Nephron progenitor cell (in vitro differentiated cells): ENCODE data around the gene CLEC10A.
"Not testable (repeated sequence)": the region's sequence is repeated elsewhere in the genome, so short reads cannot be mapped to it uniquely, and the experiment has no call there.

Source experiments
- DNase-seq: peaks from one replicate; pipeline ENCODE4 v3.0.0; 2021
- H3K27ac Mint-ChIP-seq: 2 replicates; pipeline ENCODE4 v1.8.0; 2021; ENCODE audit warnings: mild to moderate bottlenecking, moderate library complexity, mixed read lengths
- H3K27me3 Mint-ChIP-seq: 2 replicates; pipeline ENCODE4 v1.8.0; 2021; ENCODE audit warnings: mild to moderate bottlenecking, low read depth, mixed read lengths; ENCODE audit not compliant: poor library complexity
- H3K36me3 Mint-ChIP-seq: 2 replicates; pipeline ENCODE4 v1.8.0; 2021; ENCODE audit warnings: low read depth, mixed read lengths
- H3K4me1 Mint-ChIP-seq: 2 replicates; pipeline ENCODE4 v1.8.0; 2021; ENCODE audit warnings: mixed read lengths
- H3K4me3 Mint-ChIP-seq: 2 replicates; pipeline ENCODE4 v1.8.0; 2021; ENCODE audit warnings: mild to moderate bottlenecking, moderate library complexity, mixed read lengths
- H3K9me3 Mint-ChIP-seq: 2 replicates; pipeline ENCODE4 v1.8.0; 2021; ENCODE audit warnings: mild to moderate bottlenecking, moderate library complexity, mixed read lengths
- TF ChIP-seq, protein P1 (sequence below): fragments of 200-600 bp; sonication (generic); IDR thresholded peaks from 2 replicates; pipeline ENCODE4 v1.5.0; 2021; ENCODE audit warnings: antibody characterized with exemption

The CLEC10A gene

DNA sequence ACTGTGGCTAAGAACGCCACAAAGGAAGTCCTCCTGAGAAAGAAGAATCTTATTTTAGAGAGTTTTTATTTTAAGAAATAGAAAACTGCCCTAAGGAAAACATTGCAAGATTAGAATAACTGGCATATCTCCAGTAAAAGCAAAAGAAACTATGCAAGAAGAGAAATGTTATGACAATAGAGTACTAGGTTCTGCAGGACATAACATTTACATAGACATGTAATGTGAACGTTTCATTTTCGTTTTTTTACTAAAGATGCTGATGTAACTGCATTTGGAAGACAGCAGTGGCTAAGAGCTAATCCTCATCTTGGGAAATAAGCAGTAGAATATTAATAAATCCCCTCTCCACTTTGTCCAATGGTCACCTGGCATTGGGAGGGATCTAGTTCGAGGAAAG, 42.3 kb upstream of the CLEC10A start:
- Mint-ChIP-seq H3K27ac (no peak overlapping the region), H3K9me3 (no peaks in the 10 kb centered on the region), H3K4me3 (no peak overlapping the region), H3K27me3 (peaks cover 6% of the 10 kb centered on the region), H3K36me3 (no peaks in the 10 kb centered on the region), H3K4me1 (peaks cover 19% of the 10 kb centered on the region)
- DNase-seq = no peak
- TF ChIP-seq, protein P1, sequence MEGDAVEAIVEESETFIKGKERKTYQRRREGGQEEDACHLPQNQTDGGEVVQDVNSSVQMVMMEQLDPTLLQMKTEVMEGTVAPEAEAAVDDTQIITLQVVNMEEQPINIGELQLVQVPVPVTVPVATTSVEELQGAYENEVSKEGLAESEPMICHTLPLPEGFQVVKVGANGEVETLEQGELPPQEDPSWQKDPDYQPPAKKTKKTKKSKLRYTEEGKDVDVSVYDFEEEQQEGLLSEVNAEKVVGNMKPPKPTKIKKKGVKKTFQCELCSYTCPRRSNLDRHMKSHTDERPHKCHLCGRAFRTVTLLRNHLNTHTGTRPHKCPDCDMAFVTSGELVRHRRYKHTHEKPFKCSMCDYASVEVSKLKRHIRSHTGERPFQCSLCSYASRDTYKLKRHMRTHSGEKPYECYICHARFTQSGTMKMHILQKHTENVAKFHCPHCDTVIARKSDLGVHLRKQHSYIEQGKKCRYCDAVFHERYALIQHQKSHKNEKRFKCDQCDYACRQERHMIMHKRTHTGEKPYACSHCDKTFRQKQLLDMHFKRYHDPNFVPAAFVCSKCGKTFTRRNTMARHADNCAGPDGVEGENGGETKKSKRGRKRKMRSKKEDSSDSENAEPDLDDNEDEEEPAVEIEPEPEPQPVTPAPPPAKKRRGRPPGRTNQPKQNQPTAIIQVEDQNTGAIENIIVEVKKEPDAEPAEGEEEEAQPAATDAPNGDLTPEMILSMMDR = no peak

- H3K4me3 Mint-ChIP-seq, H3K36me3 Mint-ChIP-seq, DNase-seq, H3K27me3 Mint-ChIP-seq, H3K9me3 Mint-ChIP-seq, H3K27ac Mint-ChIP-seq: not testable (repeated sequence)
- peaks cover 11% of the 10 kb centered on the region for H3K4me1 Mint-ChIP-seq
These were observed 40.6 kb upstream of the CLEC10A start for GRCh38 chr17:7120635-7121034.

DNA sequence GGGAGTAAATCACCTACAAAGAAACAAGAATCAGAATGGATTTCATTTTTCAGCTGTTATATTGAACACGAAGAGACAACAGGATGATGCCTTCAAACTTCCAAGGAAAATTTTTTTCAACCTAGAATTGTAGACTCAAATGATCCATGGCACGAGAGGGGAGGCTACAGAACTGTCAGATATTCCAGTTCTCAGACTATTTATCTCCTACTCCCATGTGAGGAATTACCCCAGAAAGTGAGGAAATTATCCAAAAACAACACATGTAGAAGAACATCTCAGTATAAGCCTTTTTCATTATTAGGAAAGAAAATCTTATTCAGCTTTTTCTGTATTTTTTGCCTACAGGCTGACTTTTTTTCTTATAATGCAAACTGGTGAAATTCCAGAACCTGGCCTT, 40.1 kb upstream of the CLEC10A start:
- TF ChIP-seq, protein P1 = no peak
- Mint-ChIP-seq H3K27ac (no peak overlapping the region), H3K4me1 (peaks cover 15% of the 10 kb centered on the region), H3K9me3 (no peaks in the 10 kb centered on the region), H3K36me3 (no peaks in the 10 kb centered on the region), H3K4me3 (no peak overlapping the region), H3K27me3 (peaks cover 3% of the 10 kb centered on the region)
- no peak for DNase-seq

- H3K27ac Mint-ChIP-seq = no peak overlapping the region
- DNase-seq = no peak
- H3K4me1 Mint-ChIP-seq = peaks cover 19% of the 10 kb centered on the region
- H3K4me3 Mint-ChIP-seq = no peak overlapping the region
- no peaks in the 10 kb centered on the region for H3K9me3 Mint-ChIP-seq
- H3K27me3 Mint-ChIP-seq = peaks cover 7% of the 10 kb centered on the region
- no peaks in the 10 kb centered on the region for H3K36me3 Mint-ChIP-seq
- TF ChIP-seq, protein P1 = no peak
These were observed 39.3 kb upstream of the CLEC10A start for GRCh38 chr17:7119314-7119713.

- H3K36me3 Mint-ChIP-seq = peaks cover 5% of the 10 kb centered on the region
- H3K27ac Mint-ChIP-seq = peak overlapping the region; percentile 76
- DNase-seq = no peak
- peaks cover 5% of the 10 kb centered on the region for H3K9me3 Mint-ChIP-seq
- no peak overlapping the region for H3K4me3 Mint-ChIP-seq
- TF ChIP-seq, protein P1 = no peak
- H3K27me3 Mint-ChIP-seq = peaks cover 7% of the 10 kb centered on the region
- peaks cover 24% of the 10 kb centered on the region for H3K4me1 Mint-ChIP-seq
These were observed 35.0 kb upstream of the CLEC10A start for GRCh38 chr17:7114875-7115614.

DNA sequence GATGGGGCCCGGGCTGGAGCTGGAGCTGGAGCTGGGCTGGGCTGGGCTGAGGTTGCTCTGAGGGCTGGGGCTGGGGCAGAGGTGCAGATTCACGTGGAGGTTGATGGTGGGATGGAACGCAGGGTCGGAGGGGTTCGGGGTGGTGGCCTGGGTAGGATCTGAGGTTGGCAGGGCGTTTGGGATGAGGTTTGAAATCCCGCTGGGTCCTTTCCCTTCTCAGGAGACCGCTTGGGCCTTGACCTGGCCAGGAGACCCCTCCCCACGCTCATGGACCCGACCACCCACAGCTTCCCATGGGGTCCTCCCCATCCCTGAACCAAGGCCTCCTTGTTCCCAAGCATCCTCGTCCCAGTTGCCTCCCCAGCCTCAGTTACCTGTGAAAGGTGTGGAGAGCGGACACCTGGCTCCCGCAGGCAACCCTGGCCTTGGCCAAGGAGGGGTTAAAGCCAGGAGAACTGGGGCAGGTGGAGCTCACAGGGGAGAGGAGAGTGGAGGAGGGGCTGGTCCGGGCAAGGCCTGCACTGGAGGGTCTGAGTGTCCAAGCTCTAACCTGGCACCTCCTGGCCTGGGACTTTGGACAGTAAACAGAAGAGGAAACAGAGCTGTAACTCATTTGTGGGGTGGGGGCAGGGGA, 34.3 kb upstream of the CLEC10A start, which contains the start of gene ASGR2:
TSS of gene ASGR2 (minus strand) at position 582 of the 634 bp plus-strand sequence. CDS start 582 bp downstream, outside the sequence.
- Mint-ChIP-seq H3K36me3 (peaks cover 5% of the 10 kb centered on the region), H3K9me3 (peaks cover 5% of the 10 kb centered on the region), H3K4me1 (peaks cover 25% of the 10 kb centered on the region), H3K27ac (peak within 1 kb of the TSS; percentile 76), H3K27me3 (peaks cover 7% of the 10 kb centered on the region), H3K4me3 (no peak within 1 kb of the TSS)
- no peak for DNase-seq
- TF ChIP-seq, protein P1 = no peak
